Astrocyte of the hippocampus (primary cell): Measurements from ENCODE around the gene ZNF804A.
A peak's percentile ranks its signal among the peaks of the same experiment; 100 is the strongest.

Source experiments
- DNase-seq: peaks from one replicate; pipeline ENCODE4 v3.0.0; 2011; ENCODE audit warnings: low read depth, low spot score

The ZNF804A gene

DNA sequence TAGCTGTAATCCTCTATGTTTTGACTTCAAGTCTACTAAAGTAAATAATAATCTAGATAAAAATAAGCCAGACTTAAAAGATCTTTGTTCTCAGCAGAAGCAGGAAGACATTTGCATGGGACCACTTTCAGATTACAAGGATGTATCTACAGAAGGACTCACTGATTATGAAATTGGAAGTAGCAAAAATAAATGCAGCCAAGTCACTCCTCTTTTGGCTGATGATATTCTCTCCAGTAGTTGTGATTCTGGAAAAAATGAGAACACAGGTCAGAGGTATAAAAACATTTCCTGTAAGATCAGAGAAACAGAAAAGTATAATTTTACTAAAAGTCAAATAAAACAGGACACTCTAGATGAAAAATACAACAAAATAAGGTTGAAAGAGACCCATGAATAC lies 338.4 kb downstream of the ZNF804A start:
- DNase-seq: no peak

DNA sequence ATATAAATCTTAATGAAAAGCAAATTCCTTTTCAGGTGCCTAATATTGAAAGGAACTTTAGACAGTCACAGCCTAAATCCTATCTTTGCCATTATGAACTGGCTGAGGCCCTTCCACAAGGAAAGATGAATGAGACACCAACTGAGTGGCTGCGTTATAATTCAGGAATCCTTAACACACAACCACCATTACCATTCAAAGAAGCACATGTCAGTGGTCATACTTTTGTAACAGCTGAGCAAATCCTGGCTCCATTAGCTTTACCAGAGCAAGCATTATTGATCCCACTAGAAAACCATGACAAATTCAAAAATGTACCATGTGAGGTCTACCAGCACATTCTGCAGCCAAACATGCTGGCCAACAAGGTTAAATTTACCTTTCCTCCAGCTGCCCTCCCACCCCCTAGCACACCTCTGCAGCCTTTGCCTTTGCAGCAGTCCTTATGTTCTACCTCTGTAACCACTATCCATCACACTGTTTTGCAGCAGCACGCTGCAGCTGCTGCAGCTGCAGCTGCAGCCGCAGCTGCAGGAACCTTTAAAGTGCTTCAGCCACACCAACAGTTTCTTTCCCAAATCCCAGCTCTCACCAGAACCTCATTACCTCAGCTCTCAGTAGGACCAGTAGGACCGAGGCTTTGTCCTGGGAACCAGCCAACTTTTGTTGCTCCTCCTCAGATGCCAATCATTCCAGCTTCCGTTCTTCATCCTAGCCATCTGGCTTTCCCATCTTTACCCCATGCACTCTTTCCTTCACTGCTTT lies 340.1 kb downstream of the ZNF804A start:
- DNase-seq: no peak

DNA sequence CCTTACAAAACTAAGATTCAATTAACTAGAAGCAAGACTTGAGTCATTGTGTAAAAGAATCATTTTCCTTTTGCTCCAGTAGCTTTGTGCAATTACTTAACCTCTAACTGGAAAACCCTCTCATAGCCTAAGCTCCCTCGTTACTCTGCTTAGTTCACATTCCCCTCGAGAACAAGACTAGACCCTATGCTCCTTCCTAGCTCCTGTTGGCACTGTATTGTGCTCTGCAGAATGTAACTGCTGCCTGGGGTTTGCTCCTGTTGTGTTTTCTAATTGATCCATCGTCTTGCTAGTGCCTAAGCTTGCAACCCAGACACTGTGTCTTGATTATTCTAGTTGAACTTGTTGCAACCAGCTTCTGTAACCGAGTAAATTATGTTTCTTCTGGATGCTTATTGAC lies 347.0 kb downstream of the ZNF804A start:
- DNase-seq: peak; percentile 18

DNA sequence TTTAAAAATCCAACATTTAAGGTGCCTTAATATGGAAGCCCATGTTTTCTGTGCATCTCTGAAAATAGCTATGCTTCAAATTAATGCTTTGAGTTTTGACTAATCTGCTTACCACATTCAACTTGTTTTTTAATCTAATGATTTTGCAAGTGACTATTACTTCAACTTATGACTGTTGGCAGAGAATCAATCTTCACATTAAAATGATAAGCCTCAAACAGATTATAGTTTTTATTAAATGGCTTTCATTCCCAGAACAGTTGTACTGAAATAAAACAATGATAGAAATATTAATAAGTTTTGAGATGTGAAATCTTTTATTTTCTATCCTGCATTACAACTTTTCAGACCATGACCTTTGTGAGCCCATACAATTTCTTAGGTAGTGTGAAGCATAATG lies 347.5 kb downstream of the ZNF804A start:
- no peak for DNase-seq

DNA sequence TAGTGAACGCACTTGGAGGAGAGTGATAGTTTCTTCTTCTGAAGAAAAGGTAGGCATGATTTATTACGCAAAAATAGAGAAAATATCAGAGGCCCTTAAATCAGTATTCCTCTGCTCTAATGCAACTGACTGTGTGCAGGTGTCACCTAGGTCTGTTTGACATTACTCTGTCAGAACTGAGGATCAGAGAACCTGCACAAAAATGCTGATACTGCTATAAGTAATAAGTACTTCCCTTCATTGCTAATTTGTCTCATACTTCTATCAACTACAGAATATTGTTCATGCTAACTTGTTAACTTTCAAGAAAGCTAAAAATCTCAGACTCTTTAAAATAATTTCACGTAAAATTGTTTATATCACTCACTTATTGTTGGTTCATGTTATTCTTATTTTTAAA lies 358.5 kb downstream of the ZNF804A start:
- DNase-seq: no peak

DNA sequence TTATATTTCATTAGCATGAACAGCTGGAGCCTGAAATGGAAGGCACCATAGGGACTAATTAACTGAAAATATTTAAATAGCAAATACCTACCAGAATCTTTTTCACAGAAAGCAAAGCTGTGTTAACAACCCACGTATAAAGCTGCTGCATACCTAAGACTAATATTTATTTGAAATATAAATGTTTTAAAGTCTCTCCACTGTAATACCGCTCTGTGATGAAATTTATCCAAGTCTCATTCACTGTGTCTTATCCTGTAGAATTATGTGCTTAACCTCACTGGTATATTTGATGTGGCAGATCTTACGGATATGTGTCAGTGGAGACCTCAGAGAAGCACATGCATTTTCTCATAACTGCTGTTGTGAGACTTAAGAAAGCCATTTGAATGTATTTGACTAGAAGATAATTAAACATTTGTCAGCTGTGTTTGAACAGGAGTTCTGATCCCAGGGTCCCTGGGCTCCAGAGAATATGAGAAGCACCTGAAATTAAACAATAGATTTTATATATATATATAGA lies 373.3 kb downstream of the ZNF804A start:
- no peak for DNase-seq
